Activated CD4-positive, alpha-beta T cell treated with anti-CD3 and anti-CD28 coated beads, Interleukin-2, amount 50 U/mL, for 24 hours (primary cell): ENCODE data around the gene TAF1A.

Source experiments
- DNase-seq, 2 donors: peaks; one replicate each; pipeline ENCODE4 v3.0.0-alpha.2; 2020; ENCODE audit warnings: low read depth in 1 of 2, low spot score in 1 of 2

TAF1A gene

DNA sequence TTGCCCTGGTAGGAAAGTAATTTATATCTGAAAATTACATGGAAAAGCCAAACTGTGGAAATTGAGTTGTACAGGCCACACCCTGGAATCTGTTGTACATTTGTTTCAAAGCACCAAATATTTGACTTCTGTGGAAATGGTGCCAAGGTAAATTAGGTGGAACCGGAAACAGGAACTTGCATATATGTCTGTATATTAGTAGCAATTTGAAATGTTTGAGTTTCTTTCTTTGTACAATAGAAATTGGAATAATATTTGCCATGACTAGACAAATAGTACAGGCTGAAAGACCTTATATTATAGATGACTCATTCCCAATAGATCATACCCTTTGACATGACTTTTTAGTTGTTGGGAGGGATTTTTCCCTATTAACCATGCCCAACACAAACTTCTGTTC is 10.5 kb upstream of the TAF1A start:
- no peak for DNase-seq

DNA sequence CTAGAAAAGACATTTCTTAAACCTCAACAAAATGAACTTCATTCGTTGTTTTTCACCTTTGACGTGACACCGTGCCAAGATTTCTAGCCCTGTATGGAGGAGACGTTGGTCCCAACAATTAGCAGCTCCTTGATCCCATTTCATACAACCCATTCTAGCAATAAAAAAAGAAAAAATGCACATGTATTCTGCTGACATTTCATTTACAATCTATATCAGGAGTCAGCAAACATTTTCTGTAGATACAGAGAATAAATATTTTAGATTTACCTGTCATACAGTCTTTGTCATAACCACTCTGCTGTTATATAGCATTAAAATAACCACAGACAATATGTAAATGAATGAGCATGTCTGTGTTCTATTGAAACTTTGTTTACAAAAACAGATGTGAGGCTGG is 7.0 kb upstream of the TAF1A start:
- no peak for DNase-seq

DNA sequence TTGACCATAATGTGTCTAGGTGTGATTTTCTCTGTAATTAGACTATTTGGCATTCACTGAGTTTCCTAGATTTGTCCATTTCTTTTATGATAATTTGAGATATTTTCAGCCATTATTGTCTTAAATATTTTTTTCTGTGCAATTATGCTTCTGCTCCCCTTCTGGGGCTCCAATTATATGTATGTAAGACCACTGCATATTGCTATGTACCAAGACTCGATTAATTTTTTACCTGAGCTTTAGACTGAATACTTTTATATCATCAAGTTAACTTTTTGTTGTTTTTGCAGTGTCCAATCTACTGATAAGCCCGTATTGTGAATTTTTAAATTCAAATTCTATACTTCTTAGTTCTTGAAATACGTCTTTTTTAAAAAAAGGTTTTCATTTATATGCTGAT is 5.1 kb upstream of the TAF1A start:
- no peak for DNase-seq

DNA sequence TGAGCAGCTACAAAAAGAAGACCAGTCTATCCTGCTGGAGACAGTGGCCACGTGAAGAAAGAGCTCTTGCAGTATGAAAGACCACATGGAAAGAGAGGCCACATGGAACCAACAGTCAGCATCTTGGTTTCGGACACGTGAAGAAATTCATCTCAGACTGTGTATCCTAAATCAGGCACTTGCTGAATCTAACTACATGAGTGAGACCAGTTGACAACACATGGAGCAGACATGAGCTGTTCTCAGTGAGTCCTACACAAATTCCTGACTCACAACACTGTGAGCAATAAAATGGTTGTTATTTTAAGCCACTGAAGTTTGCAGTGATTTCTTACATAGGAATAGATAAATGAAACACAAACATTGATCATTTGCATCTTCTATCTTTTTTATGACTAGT is 2.4 kb upstream of the TAF1A start:
- no peak for DNase-seq

DNA sequence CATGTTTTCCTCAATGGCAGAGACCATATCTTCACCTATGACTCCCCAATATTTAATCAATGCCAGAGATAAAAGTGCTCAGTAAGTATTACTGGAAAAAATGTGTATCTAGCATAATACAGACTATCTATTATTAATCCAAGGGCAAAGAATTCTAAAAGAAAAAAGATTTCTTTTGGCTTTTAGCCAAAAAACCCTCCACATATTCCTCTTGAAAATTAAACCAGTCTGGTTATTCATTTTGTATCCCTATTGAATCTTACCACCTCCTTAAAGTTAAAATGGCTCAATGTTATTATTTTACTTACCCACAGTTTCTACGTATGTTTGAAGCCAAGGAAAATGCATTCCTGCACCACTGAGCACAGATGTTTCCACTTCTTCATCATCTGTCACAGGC is 1.6 kb downstream of the TAF1A start:
- DNase-seq: no peak

DNA sequence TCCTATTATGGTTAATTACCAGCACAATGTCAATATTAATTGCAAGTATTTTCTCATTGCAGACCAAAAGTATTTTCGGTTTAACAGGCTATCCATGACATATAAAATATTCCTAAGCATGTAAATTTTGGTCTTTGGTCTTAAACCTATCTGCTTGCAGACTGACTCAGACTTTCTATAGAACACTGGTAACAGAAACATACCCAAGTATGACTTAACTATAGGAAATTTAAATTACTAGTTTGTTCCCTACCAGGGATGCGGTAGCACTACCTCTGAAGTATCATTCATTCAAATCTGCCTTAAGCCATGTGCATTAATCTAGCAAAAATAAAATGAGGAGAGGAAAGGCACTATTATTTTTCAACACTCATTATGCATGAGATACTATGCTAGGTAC is 2.9 kb downstream of the TAF1A start:
- DNase-seq: no peak

DNA sequence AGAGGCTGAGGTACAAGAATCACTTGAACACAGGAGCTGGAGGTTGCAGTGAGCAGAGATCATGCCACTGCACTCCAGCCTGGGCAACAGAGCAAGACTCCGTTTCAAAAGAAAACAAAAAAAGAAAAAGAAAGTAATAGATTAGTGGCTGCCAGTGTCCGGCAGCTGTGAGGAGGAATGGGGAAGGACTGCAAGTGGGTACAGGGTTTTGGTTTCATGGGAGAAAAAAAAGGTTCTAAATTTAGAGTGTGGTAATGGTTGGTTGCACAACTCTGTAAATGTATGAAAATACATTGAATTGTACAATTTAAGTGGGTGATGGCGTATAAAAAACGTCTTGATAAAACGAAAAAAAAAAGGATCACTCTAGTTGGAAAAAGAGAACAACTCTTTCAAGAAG is 6.7 kb downstream of the TAF1A start:
- no peak for DNase-seq

DNA sequence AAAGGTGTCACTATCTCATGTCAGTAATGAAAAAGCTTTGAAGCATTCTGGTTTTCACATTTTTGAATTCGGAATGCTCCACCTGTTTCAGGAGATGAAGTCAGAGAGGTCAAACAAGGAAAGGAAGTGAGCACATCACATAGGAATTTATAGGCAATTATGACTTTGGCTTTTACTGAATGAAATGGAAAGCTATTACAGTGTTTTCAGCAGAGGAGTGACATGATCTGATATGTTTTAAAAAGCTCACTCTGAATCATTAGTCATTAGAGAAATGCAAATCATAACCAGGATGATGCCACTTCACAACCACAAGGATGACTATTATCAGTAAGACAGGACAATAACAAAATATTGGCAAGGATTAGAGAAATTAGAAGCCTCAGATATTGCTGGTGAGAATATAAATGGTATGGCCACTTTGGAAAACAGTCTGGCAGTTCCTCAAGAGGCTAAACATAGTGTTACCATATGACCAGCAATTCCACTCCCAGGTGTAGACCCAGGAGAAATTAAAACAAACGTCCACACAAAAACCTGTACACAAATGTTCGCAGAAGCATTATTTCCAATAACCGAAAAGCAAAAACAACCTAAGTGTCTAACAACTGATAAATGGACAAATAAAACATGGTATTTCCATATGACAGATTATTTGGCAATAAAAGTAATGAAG is 7.5 kb downstream of the TAF1A start:
- DNase-seq: no peak

DNA sequence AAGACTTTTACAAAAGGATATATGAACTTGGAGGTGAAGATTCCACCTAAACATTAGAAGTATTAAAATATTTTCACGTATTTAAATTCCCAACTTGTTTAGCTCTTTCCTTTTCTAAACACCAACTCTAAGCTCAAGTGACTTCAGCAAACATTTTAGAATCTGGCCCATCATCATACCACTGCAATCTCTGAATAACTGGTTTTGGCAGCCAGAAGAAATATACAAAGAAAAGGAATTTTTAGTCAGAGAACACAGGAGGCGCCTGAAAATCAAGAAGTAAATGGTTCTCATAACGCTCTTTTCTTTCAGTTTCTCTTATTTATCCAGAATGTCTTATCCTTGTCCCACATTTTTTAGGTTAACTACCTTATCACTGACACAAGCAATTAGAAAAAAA is 10.4 kb downstream of the TAF1A start:
- DNase-seq: no peak

DNA sequence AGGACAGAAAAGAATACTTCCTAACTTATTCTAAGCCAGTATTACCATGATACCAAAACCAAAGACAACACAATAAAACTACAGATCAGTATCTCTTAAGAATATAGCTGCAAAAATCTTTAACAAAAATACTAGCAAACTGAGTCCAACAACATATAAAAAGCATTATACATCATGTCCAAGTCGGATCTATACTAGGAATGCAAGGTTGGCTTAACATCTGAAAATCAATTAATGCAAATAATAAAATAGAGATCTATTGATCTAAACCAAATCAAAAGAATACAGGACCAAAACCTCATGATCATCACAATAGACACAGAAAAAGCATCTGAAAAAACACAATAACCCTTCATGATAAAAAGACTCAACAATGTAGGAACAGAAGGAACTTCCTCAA is 18.9 kb downstream of the TAF1A start:
- DNase-seq: no peak

DNA sequence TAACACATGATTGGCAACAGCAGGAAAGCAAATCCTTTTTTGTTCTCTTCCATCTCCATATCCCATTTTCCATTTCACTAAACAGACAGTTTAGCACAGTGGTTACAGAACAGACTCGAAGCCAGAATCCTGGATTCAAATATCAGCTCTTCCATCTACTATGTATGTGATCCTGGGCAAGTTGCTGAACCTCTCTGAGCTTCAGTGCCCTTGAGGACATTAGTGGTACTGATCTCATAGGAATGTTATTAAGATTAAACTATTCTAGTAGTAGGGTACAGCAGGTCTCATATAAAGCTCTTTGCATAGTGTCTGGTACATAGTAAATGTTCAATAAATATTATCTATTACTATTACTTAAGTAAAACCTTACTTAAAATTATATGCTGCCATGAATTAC is 28.1 kb downstream of the TAF1A start:
- no peak for DNase-seq

DNA sequence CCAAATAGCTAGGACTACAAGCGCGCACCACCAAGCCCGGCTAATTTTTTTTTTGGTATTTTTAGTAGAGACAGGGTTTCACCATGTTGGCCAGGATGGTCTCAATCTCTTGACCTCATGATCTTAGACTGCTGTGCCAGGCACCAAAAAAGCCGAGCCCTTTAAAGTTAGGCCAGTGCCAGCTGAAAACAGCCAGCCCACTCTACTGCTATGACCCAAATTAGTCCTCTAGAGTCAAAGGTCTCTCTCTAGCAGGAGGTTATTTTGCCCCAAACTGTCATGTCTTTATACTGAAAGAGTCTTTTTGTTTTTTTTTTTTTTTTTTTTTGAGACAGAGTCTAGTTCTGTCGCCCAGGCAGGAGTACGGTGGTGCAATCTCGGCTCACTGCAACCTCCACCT is 32.2 kb downstream of the TAF1A start:
- no peak for DNase-seq

DNA sequence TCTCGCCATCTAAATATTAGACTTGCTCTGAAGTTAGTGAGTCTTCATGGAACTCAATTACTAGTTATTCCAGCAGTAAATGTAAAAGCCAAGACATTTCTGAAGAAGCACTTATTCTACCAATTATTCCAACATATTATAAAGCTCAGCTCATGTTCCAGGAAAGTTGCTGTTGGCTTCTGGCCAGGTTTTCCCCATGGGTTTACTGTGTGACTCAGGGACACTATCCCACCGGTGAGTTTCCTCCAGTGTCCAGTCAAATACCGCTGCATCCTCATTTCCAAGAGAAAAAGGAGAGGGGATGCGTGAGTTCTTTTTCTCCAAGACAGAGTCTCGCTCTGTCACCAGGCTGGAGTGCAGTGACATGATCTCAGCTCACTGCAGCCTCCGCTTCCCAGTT is 32.6 kb downstream of the TAF1A start:
- DNase-seq: no peak

DNA sequence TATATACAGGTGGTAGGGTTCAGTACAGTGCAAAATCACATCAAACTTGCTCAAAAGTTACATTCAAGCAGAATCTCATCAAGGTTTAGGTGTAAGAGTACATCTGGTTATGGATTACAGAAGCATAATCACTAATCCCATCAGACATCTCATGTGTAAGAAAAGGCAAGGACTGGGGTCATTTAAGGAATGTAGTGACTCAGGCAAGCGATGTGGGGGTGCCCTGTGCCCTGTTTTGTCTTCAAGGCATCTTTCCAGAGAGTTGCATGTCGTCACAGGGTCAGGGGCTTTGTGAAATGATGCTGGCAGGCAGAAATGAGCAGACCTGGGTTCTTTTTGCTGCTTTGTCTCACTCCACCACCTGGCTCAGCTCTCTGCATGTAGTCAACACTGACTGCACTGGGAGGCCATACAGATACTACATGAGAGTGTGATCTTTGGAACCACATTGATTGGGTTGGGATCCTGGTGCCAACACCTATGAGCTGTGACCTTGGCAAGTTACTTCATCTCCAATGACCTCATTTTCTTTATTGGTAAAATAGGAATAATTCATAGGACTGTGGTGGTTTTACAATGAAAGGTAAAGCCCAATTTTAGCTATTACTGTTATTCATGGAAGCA is 33.6 kb downstream of the TAF1A start:
- DNase-seq: no peak

DNA sequence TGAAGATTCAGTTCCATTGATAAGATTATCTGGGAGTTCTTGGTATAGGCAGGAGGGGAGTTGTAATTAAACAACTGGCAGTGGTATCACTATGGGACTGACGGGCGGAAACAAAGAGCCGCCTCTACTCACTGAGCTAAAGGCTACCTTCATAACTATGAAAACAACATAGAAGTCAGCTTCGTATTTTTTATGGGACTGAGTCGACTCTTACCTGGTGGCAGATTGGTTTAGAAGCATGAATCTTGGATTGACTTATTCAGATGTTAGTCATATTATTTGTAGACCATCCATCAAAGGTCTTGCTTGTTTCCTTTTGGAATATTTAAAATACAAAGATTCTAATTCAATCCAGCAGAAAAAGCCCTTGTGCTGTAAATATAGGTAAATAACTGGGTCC is 35.6 kb downstream of the TAF1A start:
- no peak for DNase-seq

DNA sequence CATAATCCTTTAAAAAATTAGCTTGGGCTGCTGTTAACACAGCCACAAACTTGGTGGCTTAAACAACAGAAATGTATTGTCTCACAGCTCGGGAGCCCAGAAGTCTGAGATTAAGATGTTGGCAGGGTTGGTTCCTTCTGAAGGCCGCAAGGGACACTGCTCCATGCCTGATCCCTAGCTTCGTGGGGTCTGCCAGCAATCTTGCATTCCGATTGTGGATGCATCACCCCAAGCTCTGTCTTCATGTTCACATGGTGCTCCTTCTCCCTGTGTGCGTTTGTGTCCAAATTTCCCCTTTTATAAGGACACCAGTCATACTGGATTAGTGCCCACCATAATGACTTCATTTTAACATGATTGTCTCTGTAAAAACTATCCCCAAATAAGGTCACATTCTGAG is 36.9 kb downstream of the TAF1A start:
- DNase-seq: no peak

DNA sequence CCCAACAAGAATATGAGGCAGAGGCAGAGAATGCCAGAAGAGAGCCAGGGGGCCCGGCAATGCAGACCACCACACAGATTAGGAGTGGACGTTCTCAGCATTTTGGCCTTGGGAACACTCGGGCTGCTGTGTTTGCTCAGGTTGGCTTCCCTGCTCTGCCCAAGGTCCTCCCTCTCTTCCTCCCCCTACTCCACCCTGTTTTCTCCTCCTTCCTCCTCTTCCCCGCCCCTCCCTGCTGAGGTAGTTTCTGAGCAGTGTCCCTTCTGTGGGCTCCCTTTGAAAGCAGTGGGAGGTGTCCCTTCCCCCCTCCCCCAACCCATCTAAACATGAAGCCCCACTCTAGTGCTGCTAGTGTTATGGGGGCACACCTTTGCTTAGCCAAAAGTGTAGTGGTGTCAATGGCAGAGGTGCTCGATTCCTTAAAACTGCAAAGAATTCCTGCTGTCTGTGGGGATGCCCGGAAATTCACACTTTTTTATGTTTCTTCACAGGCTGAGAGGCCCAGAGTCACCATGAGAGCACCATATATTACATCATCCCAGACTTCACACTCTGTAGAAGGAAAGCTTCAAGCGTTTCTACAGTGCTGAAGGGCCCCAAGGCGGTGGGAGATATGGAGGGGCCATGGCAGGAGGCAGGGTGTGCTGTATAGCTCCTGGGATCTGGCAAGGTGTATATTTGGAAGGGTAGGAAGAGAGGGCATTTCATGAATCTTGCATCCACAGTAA is 41.6 kb downstream of the TAF1A start, which contains the start of gene HHIPL2:
HHIPL2 (minus strand) TSS at position 161 of the 728 bp plus-strand sequence; CDS start at position 101, 60 bp downstream.
- no peak for DNase-seq

DNA sequence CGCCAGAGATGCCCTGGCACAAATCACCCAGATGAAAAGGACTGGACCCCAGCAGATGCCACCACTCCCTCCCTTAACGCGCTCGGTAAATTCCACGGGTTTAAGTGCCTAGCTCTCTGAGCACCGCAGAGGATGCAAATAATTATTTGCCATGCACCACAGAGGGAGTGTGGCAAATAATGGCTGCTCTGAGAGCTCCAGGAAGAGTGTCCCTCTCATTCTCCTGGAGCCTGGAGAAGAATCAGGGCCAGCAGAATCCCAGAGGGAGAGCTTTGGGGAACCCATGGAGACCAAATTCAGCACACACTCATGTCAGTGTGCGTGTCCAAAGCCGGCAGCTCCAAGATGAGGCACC is 42.5 kb downstream of the TAF1A start:
- DNase-seq: no peak

DNA sequence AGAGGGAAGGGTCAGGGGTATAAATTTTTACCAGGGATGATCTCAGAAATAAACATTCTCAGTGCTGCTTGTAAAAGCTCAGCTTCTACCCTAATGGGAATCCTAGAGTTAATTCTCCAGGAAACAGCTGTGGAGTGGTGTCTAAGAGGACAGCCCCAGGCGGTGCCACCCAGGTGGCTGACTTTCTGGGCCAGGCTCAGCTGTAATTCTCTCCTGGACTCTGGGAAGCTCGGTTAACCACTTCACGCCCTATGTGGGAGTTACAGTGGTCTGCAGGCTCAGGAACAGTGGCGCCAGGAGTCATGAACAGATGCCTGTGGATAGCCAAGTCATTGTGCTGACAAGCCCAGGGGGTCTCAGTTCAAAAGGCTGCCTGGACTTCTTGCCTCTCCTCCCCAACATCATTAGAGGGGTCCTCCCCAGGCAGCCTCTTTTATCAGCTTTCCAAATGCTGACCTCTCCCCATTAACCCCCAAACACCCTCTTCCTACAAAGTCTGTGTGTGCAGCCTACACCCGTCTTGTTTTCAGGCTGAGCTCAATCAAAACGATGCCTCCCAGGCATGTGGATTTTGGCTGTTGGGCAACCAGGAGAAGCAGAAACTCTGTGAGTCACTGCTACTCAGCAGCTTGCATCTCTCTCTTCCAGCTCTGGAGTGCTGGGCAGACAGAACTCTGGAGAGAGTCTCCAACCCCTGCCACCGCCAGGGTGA is 43.0 kb downstream of the TAF1A start:
- DNase-seq: no peak

DNA sequence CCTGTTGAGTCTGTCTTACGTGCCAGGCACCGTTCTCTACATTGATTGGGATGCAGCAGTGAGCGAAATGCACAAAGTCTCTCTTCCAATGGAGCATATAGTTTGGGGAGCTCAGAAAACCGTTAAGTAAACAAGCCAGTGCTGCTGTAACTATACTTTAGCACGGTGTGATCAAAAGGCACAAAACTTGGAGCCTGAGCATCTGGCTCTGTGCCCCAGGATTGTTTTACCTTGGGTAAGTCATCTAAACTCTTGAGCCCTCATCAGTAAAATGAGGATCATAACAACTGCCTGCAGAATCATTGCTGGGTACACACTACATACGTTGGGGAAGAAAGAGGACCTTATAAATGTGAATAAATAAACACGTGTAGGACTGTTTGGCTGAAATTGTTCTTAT is 43.6 kb downstream of the TAF1A start:
- no peak for DNase-seq

DNA sequence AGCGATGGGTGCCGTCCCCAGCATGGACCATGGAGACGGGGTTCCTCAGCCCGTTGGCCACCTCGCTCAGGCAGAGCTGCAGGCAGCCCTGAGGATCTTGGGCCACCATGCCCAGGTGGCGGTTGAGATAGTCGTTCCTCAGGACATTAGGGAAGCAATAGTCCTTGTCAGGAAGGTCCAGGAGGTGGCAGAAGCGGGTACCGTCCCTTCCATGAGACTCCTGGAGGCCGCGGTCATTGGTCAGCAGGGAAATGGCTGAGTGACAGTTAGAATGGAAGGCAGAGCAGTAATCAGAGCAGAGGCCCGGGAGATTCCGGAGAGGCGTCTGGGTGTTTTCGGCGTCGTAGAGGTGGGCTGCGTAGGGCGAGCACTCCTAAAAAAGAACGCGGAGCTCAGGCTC is 45.9 kb downstream of the TAF1A start:
- DNase-seq: no peak

DNA sequence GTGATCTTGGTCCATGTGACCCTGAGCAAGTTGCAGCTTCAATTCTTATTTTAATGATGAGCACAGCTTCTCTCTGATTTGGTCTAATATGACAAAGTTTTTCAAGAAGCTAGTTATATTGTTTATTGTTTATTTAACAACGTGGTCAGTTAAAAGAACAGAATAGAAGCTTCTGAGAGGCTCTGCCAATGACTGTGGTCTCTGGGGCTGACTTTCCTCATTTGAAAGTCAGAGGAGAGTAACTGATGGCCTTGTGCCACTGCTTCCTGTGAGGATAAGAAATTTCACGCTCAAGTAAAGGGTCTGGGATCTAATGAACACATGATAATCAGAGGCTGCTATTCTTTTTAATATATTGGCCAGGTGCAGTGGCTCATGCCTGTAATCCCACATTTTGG is 49.1 kb downstream of the TAF1A start:
- DNase-seq: no peak
